Left lung (tissue), 14 donors: ENCODE measurements around the gene PDXK. TPM values are rescaled to one million over a fixed set of nuclear protein-coding genes. Genes with fewer than 3 reads are reported as not detected.

Experiments used
- ATAC-seq: fragments of 200-7000 bp; cut with Tn5 transposase; one replicate; pipeline ENCODE4 v1.9.1; 2020; ENCODE audit warnings: moderate library complexity
- DNase-seq, 4 donors: peaks; one replicate each; pipeline ENCODE4 v3.0.0-alpha.2; 2013 to 2020
- H3K27ac ChIP-seq, 2 donors: fragments of 200-600 bp; sonication (generic) in 1 of 2; one replicate each; pipeline versions ENCODE4 v1.5.0 to v1.8.0; 2020 to 2021
- H3K27me3 ChIP-seq, 2 donors: fragments of 200-600 bp; sonication (generic) in 1 of 2; one replicate each; pipeline versions ENCODE4 v1.5.0 to v1.8.0; 2020 to 2021
- H3K36me3 ChIP-seq, 2 donors: fragments of 200-600 bp; sonication (generic) in 1 of 2; one replicate each; pipeline versions ENCODE4 v1.5.0 to v1.8.0; 2020 to 2021
- H3K4me1 ChIP-seq, 2 donors: fragments of 200-600 bp; one replicate each; pipeline ENCODE4 v1.8.0; 2021
- H3K4me3 ChIP-seq, 2 donors: fragments of 200-600 bp; sonication (generic) in 1 of 2; one replicate each; pipeline versions ENCODE4 v1.5.0 to v1.8.0; 2020 to 2021; ENCODE audit warnings: mild to moderate bottlenecking in 1 of 2
- H3K9me3 ChIP-seq, 2 donors: fragments of 200-600 bp; sonication (generic) in 1 of 2; one replicate each; pipeline versions ENCODE4 v1.5.0 to v1.8.0; 2020 to 2021
- CTCF ChIP-seq, 2 donors: fragments of 200-600 bp; sonication (generic) in 1 of 2; IDR thresholded peaks; one replicate each; pipeline versions ENCODE4 v1.5.0 to v1.8.0; 2021; ENCODE audit warnings: antibody characterized with exemption in 2 of 2
- intact Hi-C, 2 donors: fragments of 100-400 bp; cut with DNase I; formaldehyde crosslinking; loops; one replicate each; pipeline versions ENCODE4 v1.11.2 to v1.14.2; 2022
- long read RNA-seq, 12 donors: library from polyadenylated mRNA in 2 of 12; unstranded in 2 of 12; transcript quantifications; one replicate each; pipeline ENCODE4 v2.0.0 and lab custom pipeline, GENCODE V29; 2019 to 2026
- polyA plus RNA-seq, 6 donors: library from polyadenylated mRNA; unstranded; fragments of 120-200 nt; gene quantifications; one replicate each; pipeline ENCODE4 v1.2.1, GENCODE V29; 2013; ENCODE audit not compliant: insufficient read length in 6 of 6
- total RNA-seq, 2 donors: library from RNA; stranded (reverse); fragmentation: NEBNext Ultra II Directional; extraction: Animal tissue kit (Norgen Biotek cat#: 25700); gene quantifications; one replicate each; pipeline ENCODE4 v1.2.1, GENCODE V29; 2021
- donor health status: DM: no; HTN: yes; CAD: no.
- donor health status: DM: no; HTN: no; CAD: no.

Gene PDXK
- total RNA-seq = 100 to 1,000 TPM; 287 to 305 TPM
- polyA plus RNA-seq = 10 to 100 TPM; 36.9 to 55.3 (median 39.5) TPM
- long read RNA-seq, donor 1, full-length matches to known transcripts = 11 of 56 reads
- long read RNA-seq, donor 1, partial matches to known transcripts = 45 of 56 reads
- long read RNA-seq, donor 1, other reads (novel, unspliced or antisense) = 0 of 56 reads
- long read RNA-seq, donor 2, full-length matches to known transcripts = 13 of 21 reads
- long read RNA-seq, donor 2, partial matches to known transcripts = 8 of 21 reads
- long read RNA-seq, donor 2, other reads (novel, unspliced or antisense) = 0 of 21 reads
- long read RNA-seq, donor 3, full-length matches to known transcripts = 13 of 23 reads
- long read RNA-seq, donor 3, partial matches to known transcripts = 10 of 23 reads
- long read RNA-seq, donor 3, other reads (novel, unspliced or antisense) = 0 of 23 reads
- long read RNA-seq, donor 4, full-length matches to known transcripts = 6 of 20 reads
- long read RNA-seq, donor 4, partial matches to known transcripts = 2 of 20 reads
- long read RNA-seq, donor 4, other reads (novel, unspliced or antisense) = 12 of 20 reads
- long read RNA-seq, donor 5, full-length matches to known transcripts = 10 of 30 reads
- long read RNA-seq, donor 5, partial matches to known transcripts = 20 of 30 reads
- long read RNA-seq, donor 5, other reads (novel, unspliced or antisense) = 0 of 30 reads
- long read RNA-seq, donor 6, full-length matches to known transcripts = 14 of 25 reads
- long read RNA-seq, donor 6, partial matches to known transcripts = 11 of 25 reads
- long read RNA-seq, donor 6, other reads (novel, unspliced or antisense) = 0 of 25 reads
- long read RNA-seq, donor 7, full-length matches to known transcripts = 4 of 13 reads
- long read RNA-seq, donor 7, partial matches to known transcripts = 9 of 13 reads
- long read RNA-seq, donor 7, other reads (novel, unspliced or antisense) = 0 of 13 reads
- long read RNA-seq, donor 8, full-length matches to known transcripts = 10 of 24 reads
- long read RNA-seq, donor 8, partial matches to known transcripts = 14 of 24 reads
- long read RNA-seq, donor 8, other reads (novel, unspliced or antisense) = 0 of 24 reads
- long read RNA-seq, donor 9 = 0 reads
- long read RNA-seq, donor 10, full-length matches to known transcripts = 209 of 231 reads
- long read RNA-seq, donor 10, partial matches to known transcripts = 4 of 231 reads
- long read RNA-seq, donor 10, other reads (novel, unspliced or antisense) = 18 of 231 reads
- long read RNA-seq, donor 11, full-length matches to known transcripts = 26 of 70 reads
- long read RNA-seq, donor 11, partial matches to known transcripts = 38 of 70 reads
- long read RNA-seq, donor 11, other reads (novel, unspliced or antisense) = 6 of 70 reads
- long read RNA-seq, donor 12, full-length matches to known transcripts = 6 of 15 reads
- long read RNA-seq, donor 12, partial matches to known transcripts = 9 of 15 reads
- long read RNA-seq, donor 12, other reads (novel, unspliced or antisense) = 0 of 15 reads

DNA sequence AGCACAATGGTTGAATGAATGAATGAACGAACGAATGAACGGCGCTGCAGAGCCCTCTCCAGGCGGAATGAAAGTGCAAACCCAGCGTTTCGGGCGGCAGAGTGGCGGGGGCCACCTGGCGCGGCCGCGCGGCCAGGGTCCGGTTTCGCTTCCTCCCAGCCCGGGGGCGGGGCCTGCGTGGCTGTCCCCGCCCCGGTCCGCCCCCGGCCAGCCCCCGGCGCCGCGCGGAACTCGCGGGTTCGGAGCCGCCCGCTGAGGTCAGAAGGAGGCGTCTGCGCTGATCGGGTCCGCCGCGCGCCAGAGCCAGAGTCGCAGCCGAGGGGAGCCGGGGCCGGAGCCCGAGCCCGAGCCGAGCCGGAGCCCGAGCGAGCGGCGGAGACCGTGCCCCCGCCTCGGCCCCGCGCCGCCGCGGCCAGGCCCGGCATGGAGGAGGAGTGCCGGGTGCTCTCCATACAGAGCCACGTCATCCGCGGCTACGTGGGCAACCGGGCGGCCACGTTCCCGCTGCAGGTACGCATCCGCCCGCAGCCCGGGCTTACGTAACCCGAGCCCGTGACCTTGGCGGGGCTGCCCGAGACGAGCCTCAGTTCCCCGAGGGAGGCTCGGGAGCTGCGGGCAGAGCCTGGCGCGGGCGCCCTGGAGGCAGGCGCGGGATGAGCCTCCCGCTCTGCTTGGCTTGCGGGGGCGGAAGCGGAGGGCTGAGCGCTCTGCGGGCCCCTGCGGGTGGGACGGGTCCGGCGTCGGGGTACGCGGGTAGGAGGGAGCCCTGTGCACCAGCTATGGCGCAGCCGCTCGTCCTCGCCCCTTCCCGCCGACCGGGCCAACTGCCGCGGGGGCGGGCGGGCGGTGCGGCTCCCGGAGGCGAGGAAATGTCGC lies at the start of gene PDXK:
PDXK (plus strand) TSS at position 258 of the 876 bp plus-strand sequence; CDS start at position 424, 166 bp downstream.
- peaks cover 23 to 52% of the 10 kb centered on the region in 2 donors for H3K4me1 ChIP-seq
- no peaks in the 10 kb centered on the region for H3K27me3 ChIP-seq
- intact Hi-C loops = loop anchor here in 1 of 2 donors (10.0 kb wide), 1 partner anchor 56 kb away; the partner anchor contains the start of gene CSTB
- H3K4me3 ChIP-seq = peak within 1 kb of the TSS; percentile 96 to 99
- H3K9me3 ChIP-seq = no peaks in the 10 kb centered on the region
- peak within 1 kb of the TSS; percentile 96 to 98 for H3K27ac ChIP-seq
- DNase-seq (peak; percentile 82 to 99 (median 90)), ATAC-seq (peak; percentile 87)
- TF ChIP-seq CTCF (IDR thresholded peaks at IDR 0.05) = no peak
- H3K36me3 ChIP-seq = peaks cover 0 to 15% of the 10 kb centered on the region in 2 donors

GRCh38 chr21:43669828-43670605 lies 48.9 kb upstream of the PDXK start:
- H3K27me3 ChIP-seq = no peaks in the 10 kb centered on the region
- peaks cover 0 to 56% of the 10 kb centered on the region in 2 donors for H3K36me3 ChIP-seq
- H3K27ac ChIP-seq = no peak overlapping the region
- intact Hi-C loops = no loop called here
- TF ChIP-seq CTCF (IDR thresholded peaks at IDR 0.05) = no peak
- DNase-seq = no peak
- H3K4me1 ChIP-seq = no peaks in the 10 kb centered on the region
- ATAC-seq = no peak
- H3K4me3 ChIP-seq = no peak overlapping the region
- H3K9me3 ChIP-seq = no peaks in the 10 kb centered on the region

GRCh38 chr21:43675871-43676270 lies 43.1 kb upstream of the PDXK start:
- no peaks in the 10 kb centered on the region for H3K4me1 ChIP-seq
- DNase-seq (no peak), ATAC-seq (no peak)
- no peak overlapping the region for H3K27ac ChIP-seq
- no peaks in the 10 kb centered on the region for H3K27me3 ChIP-seq
- H3K36me3 ChIP-seq = peaks cover 0 to 87% of the 10 kb centered on the region in 2 donors
- no peaks in the 10 kb centered on the region for H3K9me3 ChIP-seq
- intact Hi-C loops = no loop called here
- no peak for TF ChIP-seq CTCF (IDR thresholded peaks at IDR 0.05)
- H3K4me3 ChIP-seq = no peak overlapping the region
